IgD-negative memory B cell (primary cell): ENCODE results near the gene TGM4. TPM values are rescaled to one million over a fixed set of nuclear protein-coding genes. Genes with fewer than 3 reads are reported as not detected.
"Not testable (repeated sequence)": the region's sequence is repeated elsewhere in the genome, so short reads cannot be mapped to it uniquely, and the experiment has no call there.

Experiments
- H3K27ac Mint-ChIP-seq, 3 donors: one replicate each; pipeline ENCODE4 v1.8.0; 2020 to 2022; ENCODE audit warnings: mild to moderate bottlenecking in 3 of 3, mixed read lengths in 3 of 3, moderate library complexity in 1 of 3
- H3K27me3 Mint-ChIP-seq: one replicate; pipeline ENCODE4 v1.8.0; 2021; ENCODE audit warnings: mixed read lengths
- H3K36me3 Mint-ChIP-seq: one replicate; pipeline ENCODE4 v1.8.0; 2020; ENCODE audit warnings: mild to moderate bottlenecking, mixed read lengths
- H3K4me1 Mint-ChIP-seq, 3 donors: one replicate each; pipeline ENCODE4 v1.8.0; 2020 to 2022; ENCODE audit warnings: mixed read lengths in 3 of 3, mild to moderate bottlenecking in 1 of 3
- H3K4me3 Mint-ChIP-seq, 4 donors: one replicate each; pipeline ENCODE4 v1.8.0; 2020 to 2022; ENCODE audit warnings: mild to moderate bottlenecking in 4 of 4, mixed read lengths in 4 of 4, moderate library complexity in 3 of 4
- H3K9me3 Mint-ChIP-seq, 3 donors: one replicate each; pipeline ENCODE4 v1.8.0; 2020 to 2021; ENCODE audit warnings: mixed read lengths in 3 of 3, mild to moderate bottlenecking in 1 of 3
- polyA plus RNA-seq: library from polyadenylated mRNA; unstranded; fragments of 300-500 nt; fragmentation: Illumina TruSeq; gene quantifications from one replicate; pipeline ENCODE4 v1.2.3, GENCODE V29; 2021

The TGM4 gene
- polyA plus RNA-seq, 1 donor from 2014 or later, result 0.06 TPM

DNA sequence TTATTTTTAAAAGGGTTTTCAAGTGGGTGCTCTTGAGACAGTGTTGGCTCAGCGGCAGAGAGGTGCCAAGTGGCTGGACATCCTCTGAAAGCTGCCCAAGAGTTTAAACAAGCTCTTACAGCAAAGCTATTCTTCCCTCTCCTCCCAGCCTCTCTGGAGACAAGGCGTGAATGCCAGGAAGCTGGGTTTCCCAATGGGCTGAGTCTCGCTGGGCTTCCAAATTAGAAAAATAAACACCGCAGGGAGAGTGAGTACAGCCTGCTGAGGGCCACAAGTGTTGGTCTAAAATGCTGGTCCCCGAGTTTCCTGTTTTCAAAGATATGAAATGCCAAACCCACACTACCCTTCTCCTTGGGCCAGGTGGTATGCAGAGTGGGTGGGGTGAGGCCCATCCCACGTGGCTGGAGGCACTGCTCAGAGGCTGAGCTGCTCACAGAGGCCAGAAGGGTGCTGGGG is 65.2 kb downstream of the TGM4 start:
- Mint-ChIP-seq H3K4me1 (no peaks in the 10 kb centered on the region), H3K27me3 (no peaks in the 10 kb centered on the region), H3K27ac (no peak overlapping the region), H3K9me3 (no peaks in the 10 kb centered on the region), H3K4me3 (no peak overlapping the region), H3K36me3 (peaks cover 12% of the 10 kb centered on the region)

DNA sequence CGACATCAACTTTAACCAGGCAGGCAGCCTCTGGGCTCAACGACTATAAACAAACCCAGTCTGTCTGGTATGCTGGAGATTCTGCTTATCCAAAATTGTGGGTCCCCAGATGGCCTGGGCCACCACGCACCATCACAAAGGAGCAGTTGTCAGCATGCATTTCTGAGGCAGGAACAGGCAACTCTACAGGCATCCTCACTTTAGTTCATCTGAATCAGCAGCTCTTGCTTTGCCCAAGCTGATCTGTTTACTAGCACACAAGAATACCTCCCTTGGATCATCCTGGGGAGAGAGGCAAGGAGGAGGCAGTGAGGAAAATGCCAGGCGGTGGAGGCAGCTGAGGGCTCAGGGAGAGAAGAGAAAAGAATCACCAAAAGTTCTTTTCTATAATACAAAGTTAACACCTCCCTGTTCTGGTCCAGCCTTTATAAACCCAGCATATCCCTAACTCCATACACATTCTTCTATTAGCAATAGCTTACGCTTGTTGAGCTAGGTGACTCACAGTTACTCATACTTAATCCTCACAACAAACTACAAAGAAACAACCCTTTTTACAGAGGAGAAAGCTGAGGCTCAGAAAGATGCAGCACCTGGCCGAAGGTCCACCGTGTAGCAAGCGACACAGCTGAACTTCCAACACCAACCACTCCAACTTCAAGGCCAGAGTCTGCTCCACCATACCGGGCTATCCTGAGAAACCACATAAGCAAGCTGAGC is 68.0 kb downstream of the TGM4 start:
- peak overlapping the region in 2 of 3 donors; percentile 39 to 53 for H3K27ac Mint-ChIP-seq
- H3K4me1 Mint-ChIP-seq, result no peaks in the 10 kb centered on the region
- H3K9me3 Mint-ChIP-seq, result no peaks in the 10 kb centered on the region
- no peaks in the 10 kb centered on the region for H3K27me3 Mint-ChIP-seq
- H3K36me3 Mint-ChIP-seq, result peaks cover 12% of the 10 kb centered on the region
- H3K4me3 Mint-ChIP-seq, result no peak overlapping the region

DNA sequence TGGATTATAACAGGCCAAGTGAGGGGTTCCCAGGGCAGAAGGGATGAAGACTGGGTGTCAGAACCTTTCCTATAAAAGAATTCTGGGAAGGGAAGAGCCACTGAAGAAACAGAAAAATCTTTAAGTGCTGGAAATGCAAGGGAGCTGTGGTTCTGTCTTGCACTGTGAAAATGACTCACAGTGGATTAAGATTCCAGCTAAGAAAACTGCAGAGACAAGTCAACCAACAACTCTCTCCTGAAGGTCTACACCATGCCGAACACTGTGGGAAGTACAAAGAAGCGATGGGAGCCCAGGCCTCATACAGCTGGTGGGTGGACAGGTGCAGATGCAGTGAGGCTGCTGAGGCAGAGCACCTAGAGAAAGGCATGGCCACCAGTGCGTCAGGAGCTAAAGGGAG is 73.8 kb downstream of the TGM4 start:
- Mint-ChIP-seq H3K36me3 (peaks cover 11% of the 10 kb centered on the region), H3K27ac (no peak overlapping the region), H3K4me1 (peaks cover 13 to 22% (median 13%) of the 10 kb centered on the region in 3 donors), H3K4me3 (no peak overlapping the region), H3K9me3 (no peaks in the 10 kb centered on the region), H3K27me3 (no peaks in the 10 kb centered on the region)

DNA sequence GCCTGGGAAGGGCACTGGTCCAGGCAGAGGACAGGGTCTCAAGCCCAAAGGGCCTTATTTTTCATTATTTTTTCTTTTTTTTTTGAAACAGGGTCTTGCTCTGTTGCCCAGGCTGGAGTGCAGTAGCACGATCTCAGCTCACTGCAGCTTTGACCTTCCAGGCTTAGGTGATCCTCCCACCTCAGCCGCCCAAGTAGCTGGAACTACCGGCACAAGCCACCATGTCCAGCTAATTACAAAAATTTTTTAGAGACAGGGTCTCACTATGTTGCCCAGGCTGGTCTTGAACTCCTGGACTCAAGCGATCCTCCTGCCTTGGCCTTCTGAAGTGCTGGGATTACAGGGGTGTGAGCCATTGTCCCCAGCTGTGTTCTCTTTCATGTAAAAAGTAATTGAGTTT is 75.4 kb downstream of the TGM4 start:
- H3K4me1 Mint-ChIP-seq, result peaks cover 13 to 25% (median 14%) of the 10 kb centered on the region in 3 donors
- not testable (repeated sequence) for H3K4me3 Mint-ChIP-seq, H3K36me3 Mint-ChIP-seq, H3K27me3 Mint-ChIP-seq, H3K27ac Mint-ChIP-seq, H3K9me3 Mint-ChIP-seq

DNA sequence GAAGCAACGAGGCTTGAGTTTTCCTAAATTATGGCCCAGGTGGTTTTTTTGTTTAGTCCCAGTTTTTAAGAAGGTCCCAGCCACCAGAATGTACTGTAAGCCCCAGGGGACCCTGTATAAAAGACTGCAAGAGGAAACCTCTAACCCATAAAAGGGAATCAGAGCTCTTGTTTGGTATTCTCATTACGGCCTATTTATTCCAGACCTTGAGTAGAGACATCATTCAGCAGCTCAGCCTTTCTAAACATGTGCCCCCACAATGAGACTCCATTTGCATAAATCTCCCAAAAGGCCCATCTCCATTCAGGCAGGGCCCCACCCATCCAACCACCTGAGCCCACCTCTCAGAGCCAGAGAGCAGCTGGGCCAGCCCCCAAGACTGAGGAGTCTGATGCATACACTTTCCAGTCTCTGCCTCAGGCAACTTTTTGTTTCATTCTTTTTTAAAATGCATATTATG is 75.9 kb downstream of the TGM4 start:
- peaks cover 8% of the 10 kb centered on the region for H3K36me3 Mint-ChIP-seq
- no peaks in the 10 kb centered on the region for H3K9me3 Mint-ChIP-seq
- no peak overlapping the region for H3K4me3 Mint-ChIP-seq
- peaks cover 17 to 30% (median 17%) of the 10 kb centered on the region in 3 donors for H3K4me1 Mint-ChIP-seq
- H3K27me3 Mint-ChIP-seq, result no peaks in the 10 kb centered on the region
- no peak overlapping the region for H3K27ac Mint-ChIP-seq

DNA sequence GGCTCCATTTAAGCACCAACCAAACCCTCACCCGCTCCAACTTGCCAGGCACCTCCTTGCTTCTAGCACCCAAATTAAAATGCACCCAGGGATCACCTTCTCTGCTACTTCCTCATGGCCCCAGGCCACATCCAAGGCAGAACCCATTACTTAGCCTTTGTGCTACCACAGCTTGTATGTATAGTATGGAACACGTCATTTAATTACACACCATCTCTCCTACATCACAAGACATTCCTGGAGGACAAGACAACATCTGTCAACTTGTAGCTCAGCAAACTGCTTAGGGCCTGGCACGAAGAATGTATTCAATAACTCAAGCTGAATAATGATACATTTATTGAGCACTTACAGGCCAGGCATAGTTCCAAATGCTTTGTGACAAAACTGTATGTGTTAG is 78.3 kb downstream of the TGM4 start:
- no peaks in the 10 kb centered on the region for H3K27me3 Mint-ChIP-seq
- H3K4me1 Mint-ChIP-seq, result peaks cover 28 to 46% (median 36%) of the 10 kb centered on the region in 3 donors
- peak overlapping the region in 1 of 3 donors; percentile 27 for H3K27ac Mint-ChIP-seq
- no peaks in the 10 kb centered on the region for H3K9me3 Mint-ChIP-seq
- no peak overlapping the region for H3K4me3 Mint-ChIP-seq
- H3K36me3 Mint-ChIP-seq, result peaks cover 3% of the 10 kb centered on the region

DNA sequence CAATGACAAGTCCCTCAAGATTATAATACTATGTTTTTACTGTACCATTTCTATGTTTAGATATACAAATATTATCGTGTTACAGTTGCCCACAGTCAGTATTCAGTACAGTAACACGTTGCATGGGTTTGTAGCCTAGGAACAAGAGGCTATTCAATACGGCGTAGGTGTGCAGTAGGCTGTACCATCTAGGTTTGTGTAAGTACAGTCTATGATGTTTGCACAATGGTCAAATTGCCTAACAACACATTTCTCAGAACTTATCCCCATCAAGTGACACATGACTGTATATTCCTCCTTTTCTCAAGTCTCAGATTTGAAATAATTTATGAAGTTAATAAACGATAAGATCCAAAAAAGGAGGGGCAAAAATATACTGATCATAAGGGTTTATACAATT is 79.9 kb downstream of the TGM4 start:
- H3K4me1 Mint-ChIP-seq, result peaks cover 29 to 47% (median 38%) of the 10 kb centered on the region in 3 donors
- no peak overlapping the region for H3K4me3 Mint-ChIP-seq
- H3K9me3 Mint-ChIP-seq, result no peaks in the 10 kb centered on the region
- no peaks in the 10 kb centered on the region for H3K27me3 Mint-ChIP-seq
- H3K36me3 Mint-ChIP-seq, result peaks cover 3% of the 10 kb centered on the region
- no peak overlapping the region for H3K27ac Mint-ChIP-seq

DNA sequence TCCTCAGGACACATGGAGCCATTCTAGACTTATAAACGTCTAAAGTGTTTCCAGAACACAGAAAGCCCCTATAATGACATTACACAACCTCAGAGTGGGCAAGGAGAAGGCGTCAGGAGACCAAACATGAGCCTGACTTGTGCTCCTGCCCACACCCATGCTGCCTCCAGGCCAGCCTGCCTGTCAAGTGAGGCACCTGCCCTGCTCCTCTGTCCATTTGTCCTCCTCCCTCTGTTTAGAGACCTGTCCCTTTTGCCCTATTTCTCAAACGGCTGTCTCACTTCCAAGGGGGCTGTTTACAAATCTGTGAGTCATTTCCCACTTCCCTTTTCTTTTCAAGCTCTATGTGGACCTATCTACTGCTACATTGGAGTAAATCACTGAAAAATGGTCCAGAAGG is 80.6 kb downstream of the TGM4 start:
- Mint-ChIP-seq H3K9me3 (no peaks in the 10 kb centered on the region), H3K36me3 (peaks cover 3% of the 10 kb centered on the region), H3K4me3 (no peak overlapping the region), H3K27me3 (no peaks in the 10 kb centered on the region), H3K27ac (peak overlapping the region in 2 of 3 donors; percentile 8 to 11), H3K4me1 (peaks cover 31 to 47% (median 38%) of the 10 kb centered on the region in 3 donors)

DNA sequence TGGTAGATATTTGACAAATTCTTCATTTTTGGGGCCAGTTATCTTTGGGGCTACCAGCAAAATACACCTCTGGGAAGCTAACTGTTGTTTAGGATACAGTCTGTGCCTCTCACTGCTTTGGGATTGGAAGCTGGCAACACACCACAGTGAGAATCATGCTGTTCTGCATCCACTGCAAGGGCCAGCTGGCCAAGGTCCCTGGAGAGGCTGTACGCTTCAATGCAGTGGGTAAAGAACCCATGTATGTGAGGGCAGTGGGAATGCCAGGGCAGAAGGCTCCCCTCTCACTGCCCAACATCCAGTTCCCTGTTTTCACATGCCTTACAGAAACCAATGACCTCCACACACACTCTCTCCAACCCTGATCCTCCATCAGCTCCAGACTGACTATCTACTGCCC is 81.5 kb downstream of the TGM4 start:
- Mint-ChIP-seq H3K27me3 (no peaks in the 10 kb centered on the region), H3K4me3 (no peak overlapping the region), H3K9me3 (no peaks in the 10 kb centered on the region), H3K36me3 (no peaks in the 10 kb centered on the region), H3K4me1 (peaks cover 27 to 45% (median 34%) of the 10 kb centered on the region in 3 donors), H3K27ac (no peak overlapping the region)

DNA sequence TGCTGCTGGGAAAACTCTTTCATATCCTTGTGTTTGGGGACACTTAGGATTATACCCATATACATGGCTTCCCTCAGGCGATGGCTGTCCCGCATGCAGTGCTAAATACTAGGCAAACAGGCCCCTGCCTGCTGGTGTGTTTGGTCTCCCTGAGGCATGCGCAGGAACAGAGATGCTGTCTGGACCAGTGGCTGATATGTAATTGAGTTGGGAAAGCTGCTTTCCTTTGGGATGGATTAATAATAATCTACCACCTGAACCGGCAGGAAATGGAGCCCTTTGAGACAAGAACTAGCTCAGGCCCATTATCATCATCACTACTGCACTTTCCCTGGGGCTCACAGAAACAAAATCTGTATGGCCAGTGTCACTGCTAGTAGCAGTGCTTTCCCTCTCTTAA is 83.6 kb downstream of the TGM4 start:
- H3K4me1 Mint-ChIP-seq, result peaks cover 25 to 32% (median 30%) of the 10 kb centered on the region in 3 donors

DNA sequence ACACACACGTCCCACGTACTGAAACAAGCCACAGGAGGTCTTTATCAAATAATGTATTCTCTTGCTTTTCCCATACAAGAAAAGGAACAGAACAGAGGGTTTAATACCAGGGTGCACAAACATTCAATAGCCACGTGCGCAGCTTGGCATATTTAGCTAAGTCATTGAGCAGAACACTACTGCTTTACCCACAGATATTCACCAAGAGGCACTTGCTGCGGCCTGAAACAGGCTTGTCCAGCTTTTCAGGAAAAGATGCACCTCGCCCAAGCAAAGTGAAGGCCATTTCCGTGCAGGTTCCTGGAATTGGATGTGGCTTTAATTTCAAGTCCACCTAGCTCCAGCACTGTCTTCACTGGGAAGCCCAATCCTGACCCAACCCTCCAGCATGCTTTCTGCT is 84.0 kb downstream of the TGM4 start:
- Mint-ChIP-seq H3K27ac (no peak overlapping the region), H3K4me1 (peaks cover 25 to 36% (median 30%) of the 10 kb centered on the region in 3 donors), H3K36me3 (no peaks in the 10 kb centered on the region), H3K27me3 (no peaks in the 10 kb centered on the region), H3K9me3 (no peaks in the 10 kb centered on the region), H3K4me3 (no peak overlapping the region)

More for the DNA sequence above, 83.6 kb downstream of the TGM4 start:
- Mint-ChIP-seq H3K9me3 (no peaks in the 10 kb centered on the region), H3K4me3 (no peak overlapping the region), H3K27me3 (no peaks in the 10 kb centered on the region), H3K27ac (no peak overlapping the region), H3K36me3 (no peaks in the 10 kb centered on the region)

DNA sequence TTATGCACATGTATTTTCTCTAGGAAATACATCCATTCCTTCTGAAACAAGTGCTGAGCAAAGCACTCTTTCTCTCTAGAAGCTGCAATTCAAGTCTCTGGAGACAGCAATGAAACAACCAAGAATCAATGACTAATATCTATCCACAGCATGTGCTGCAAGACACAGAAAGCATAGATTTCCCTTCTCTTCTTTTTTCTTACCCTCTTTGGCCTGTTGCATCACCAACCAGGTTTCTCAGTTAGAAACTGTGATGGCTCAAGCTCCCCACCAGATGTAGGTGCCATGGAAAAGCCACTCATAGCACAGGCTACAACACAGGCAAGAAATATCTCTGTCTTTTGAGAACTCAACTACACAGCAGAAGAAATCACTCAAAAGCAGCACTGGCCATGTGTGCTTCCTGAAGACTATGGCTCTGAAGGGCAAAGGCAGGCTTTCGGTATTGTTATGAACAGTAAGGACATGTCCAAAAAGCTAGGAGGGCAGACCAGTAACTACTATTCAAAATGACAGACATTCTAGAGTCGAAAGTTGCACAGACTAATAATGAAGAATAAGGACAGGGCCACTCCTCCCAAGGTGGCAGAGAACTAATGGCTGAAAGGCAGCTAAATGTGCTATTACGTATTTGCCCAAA is 86.1 kb downstream of the TGM4 start:
- Mint-ChIP-seq H3K4me3 (peak overlapping the region in 1 of 4 donors; percentile 3), H3K9me3 (no peaks in the 10 kb centered on the region), H3K27me3 (no peaks in the 10 kb centered on the region), H3K36me3 (no peaks in the 10 kb centered on the region), H3K27ac (no peak overlapping the region), H3K4me1 (peaks cover 23 to 41% (median 30%) of the 10 kb centered on the region in 3 donors)

DNA sequence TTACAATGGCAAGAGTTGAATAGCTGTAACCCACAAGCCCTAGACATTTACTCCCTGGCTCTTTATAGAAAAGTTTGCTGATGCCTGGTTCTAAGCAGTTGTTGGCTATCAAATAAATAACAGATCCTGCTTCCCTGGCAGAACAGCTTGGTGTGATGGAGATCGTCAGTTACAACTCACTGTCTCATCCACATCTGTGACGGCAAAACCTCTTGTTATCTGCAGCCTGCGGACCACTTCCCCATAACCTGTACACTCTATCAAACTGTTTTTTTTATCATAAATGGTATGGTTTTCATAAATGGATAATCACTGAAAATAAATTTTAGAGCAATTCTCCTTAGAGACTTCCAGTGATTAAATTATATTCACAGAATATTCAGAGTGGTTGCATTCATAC is 87.5 kb downstream of the TGM4 start:
- Mint-ChIP-seq H3K27me3 (no peaks in the 10 kb centered on the region), H3K4me3 (no peak overlapping the region), H3K4me1 (peaks cover 23 to 32% (median 23%) of the 10 kb centered on the region in 3 donors), H3K27ac (no peak overlapping the region), H3K36me3 (peaks cover 2% of the 10 kb centered on the region), H3K9me3 (no peaks in the 10 kb centered on the region)

DNA sequence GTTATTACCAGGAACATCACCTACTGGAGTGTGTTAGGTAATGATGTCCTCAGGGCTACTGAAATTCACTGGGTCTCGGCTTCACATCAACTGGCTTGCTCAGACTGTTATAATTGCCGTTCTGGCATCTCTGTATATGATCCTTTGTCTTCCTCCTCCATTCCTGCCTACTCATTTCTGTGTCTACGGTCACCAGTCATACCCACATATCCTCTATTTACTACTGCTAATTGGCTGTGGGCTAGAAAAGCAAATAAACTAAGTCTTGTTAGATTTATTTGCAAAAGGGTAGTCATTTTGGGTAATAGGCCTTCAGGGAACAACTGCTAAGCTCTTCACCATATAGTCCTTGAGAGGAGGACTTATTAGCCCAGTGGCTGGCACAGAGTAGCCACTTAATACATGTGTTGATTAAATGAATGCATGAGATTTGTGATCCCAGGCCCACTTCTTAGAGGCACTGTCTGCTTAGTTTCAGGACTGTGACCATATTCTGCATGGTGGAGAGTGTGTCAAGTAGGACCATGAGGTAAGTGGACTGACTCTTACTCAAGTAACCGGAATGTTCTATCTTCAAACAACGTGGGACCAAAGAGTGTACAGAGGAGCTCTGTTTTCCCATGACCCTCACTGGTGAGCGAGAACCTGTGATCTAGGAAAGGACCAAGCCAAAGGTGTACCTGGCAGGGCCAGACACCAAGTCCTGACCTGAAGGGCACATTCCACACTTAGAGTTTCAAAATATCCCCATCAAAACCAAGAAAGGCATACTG is 88.4 kb downstream of the TGM4 start:
- no peak overlapping the region for H3K27ac Mint-ChIP-seq

More for the DNA sequence above, 88.4 kb downstream of the TGM4 start:
- H3K9me3 Mint-ChIP-seq, result no peaks in the 10 kb centered on the region
- peaks cover 2% of the 10 kb centered on the region for H3K36me3 Mint-ChIP-seq
- H3K27me3 Mint-ChIP-seq, result no peaks in the 10 kb centered on the region
- no peak overlapping the region for H3K4me3 Mint-ChIP-seq
- H3K4me1 Mint-ChIP-seq, result peaks cover 14 to 28% (median 17%) of the 10 kb centered on the region in 3 donors
